HG03558 (cell line): Measurements from ENCODE around the gene TRPM4.
"Not testable (repeated sequence)": the region's sequence is repeated elsewhere in the genome, so short reads cannot be mapped to it uniquely, and the experiment has no call there.

ENCODE experiments used
- ATAC-seq: cut with Tn5 transposase; IDR thresholded peaks from one replicate; pipeline ENCODE4 v1.9.1; 2021; ENCODE audit warnings: moderate number of reproducible peaks; ENCODE audit not compliant: unreplicated experiment; ENCODE audit errors: extremely low read depth

Gene TRPM4

GRCh38 chr19:49126575-49126974, 31.0 kb upstream of the TRPM4 start:
- ATAC-seq, result no peak

GRCh38 chr19:49127225-49127624, 30.4 kb upstream of the TRPM4 start:
- ATAC-seq, result not testable (repeated sequence)

DNA sequence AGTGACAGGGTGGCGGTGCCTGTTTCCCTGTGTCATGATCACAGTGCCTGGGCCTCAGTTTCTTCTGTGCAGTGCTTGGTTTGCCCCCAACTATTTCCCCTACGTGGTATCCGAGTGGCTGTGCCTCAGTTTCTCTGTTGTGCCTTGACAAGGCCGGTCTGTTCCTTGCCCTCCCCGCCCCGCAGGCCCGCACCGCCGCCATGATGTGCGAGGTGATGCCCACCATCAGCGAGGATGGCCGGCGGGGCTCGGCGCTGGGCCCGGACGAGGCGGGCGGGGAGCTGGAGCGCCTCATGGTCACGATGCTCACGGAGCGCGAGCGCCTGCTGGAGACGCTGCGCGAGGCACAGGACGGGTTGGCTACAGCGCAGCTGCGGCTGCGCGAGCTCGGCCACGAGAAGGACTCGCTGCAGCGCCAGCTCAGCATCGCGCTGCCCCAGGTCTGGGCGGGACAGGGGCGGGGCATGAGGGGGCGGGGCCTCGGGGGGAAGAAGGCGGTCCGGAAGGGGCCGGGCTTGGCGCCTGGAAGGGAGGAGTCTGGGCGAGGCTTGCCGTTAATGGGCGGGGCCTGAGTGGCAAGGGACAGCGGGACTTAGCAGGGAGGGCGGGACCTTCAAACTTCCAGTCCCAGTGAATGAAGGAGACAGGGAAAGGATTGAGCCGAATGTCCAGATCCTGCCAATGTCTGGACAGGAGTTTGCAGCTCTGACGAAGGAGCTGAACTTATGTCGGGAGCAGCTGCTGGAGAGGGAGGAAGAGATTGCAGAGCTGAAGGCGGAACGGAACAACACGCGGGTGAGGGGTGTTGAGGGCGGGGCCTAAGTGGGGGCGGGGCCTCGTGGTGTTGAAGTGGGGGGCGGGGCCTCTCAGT, 29.7 kb upstream of the TRPM4 start:
- ATAC-seq, result peak; percentile 39

- no peak for ATAC-seq
These were observed 28.9 kb upstream of the TRPM4 start for GRCh38 chr19:49128545-49129237.

DNA sequence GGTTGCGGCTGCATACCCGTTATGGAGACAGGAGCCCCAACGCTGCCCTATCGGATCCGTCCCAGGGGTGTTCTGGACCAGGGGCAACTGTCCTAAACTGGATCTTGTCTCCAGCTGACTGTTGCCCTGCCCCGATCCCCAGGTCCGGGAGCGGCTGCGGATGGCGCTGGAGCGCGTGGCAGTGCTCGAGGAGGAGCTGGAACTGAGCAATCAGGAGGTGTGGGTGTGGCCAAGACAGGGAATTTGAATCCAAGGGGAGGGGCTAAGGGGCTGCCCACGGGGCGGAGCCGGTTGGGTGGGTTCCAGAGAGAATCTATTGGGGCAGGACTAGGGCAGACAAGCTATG, 28.4 kb upstream of the TRPM4 start:
- ATAC-seq, result no peak

- ATAC-seq, result no peak
These were observed 27.3 kb upstream of the TRPM4 start for GRCh38 chr19:49130325-49130724.

DNA sequence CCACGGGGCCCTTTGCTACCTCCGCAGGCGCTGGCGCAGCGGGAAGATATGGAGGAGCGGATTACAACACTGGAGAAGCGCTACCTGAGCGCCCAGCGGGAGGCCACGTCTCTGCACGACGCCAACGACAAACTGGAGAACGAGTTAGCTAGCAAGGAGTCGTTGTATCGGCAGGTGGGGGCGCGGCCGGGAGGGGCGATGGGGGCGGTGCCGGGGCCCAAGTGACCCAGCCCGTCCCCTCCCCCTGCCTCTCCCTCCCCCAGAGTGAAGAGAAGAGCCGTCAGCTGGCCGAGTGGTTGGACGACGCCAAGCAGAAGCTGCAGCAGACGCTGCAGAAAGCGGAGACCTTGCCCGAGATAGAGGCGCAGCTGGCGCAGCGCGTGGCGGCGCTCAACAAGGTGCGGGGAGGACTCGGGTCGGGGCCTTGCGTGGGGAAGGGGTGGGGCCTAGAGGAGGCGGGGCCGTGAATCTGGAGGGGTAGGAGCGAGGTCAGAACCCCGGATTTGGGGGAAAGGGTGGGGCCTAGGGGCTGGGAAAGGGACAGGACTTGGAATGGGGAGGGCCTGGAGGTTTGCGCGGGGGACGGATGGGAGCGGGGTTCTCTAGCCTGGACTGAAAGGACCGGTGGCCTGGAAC, 24.5 kb upstream of the TRPM4 start:
- no peak for ATAC-seq

GRCh38 chr19:49133621-49134454, 23.8 kb upstream of the TRPM4 start:
- ATAC-seq, result no peak

DNA sequence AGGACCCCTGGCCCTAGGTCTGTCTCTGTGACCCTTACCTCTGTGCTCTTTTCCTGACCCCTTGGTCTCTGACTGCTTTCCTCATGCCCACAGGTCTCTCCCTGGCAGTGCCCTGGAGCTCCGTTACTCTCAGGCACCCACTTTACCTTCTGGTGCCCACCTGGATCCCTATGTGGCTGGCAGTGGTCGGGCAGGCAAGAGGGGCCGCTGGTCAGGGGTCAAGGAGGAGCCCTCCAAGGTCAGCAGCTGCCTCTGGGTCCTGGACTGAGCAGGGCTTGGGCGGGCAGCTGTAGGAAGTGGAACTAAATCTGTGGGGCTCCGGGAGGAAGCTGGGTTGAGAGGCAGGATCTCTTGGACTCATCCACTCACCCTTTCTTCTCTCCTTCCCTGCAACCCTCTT, 21.9 kb upstream of the TRPM4 start:
- no peak for ATAC-seq

GRCh38 chr19:49136771-49137171, 20.8 kb upstream of the TRPM4 start:
- no peak for ATAC-seq

- ATAC-seq, result no peak
These were observed 16.6 kb upstream of the TRPM4 start for GRCh38 chr19:49140951-49141350.

DNA sequence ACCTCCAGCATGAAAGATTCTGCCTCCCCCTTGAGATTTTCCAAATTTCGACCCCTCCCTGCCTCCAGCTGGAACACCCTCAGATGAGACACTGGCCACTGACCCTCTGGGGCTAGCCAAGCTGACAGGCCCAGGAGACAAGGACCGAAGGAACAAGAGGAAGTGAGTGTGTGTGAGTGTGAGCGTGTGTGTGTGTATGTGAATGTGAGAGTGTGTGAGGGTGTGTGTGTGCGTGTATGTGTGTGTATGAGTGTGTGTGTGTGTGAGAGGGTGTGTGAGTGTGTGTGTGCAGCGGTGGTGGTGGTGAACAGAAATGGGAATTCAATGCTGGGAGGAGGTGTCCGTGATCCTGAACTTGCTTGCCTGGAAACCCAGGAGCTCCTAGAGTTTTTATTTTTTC, 16.2 kb upstream of the TRPM4 start:
- ATAC-seq, result no peak

- ATAC-seq, result no peak
These were observed 14.7 kb upstream of the TRPM4 start for GRCh38 chr19:49142866-49143335.

DNA sequence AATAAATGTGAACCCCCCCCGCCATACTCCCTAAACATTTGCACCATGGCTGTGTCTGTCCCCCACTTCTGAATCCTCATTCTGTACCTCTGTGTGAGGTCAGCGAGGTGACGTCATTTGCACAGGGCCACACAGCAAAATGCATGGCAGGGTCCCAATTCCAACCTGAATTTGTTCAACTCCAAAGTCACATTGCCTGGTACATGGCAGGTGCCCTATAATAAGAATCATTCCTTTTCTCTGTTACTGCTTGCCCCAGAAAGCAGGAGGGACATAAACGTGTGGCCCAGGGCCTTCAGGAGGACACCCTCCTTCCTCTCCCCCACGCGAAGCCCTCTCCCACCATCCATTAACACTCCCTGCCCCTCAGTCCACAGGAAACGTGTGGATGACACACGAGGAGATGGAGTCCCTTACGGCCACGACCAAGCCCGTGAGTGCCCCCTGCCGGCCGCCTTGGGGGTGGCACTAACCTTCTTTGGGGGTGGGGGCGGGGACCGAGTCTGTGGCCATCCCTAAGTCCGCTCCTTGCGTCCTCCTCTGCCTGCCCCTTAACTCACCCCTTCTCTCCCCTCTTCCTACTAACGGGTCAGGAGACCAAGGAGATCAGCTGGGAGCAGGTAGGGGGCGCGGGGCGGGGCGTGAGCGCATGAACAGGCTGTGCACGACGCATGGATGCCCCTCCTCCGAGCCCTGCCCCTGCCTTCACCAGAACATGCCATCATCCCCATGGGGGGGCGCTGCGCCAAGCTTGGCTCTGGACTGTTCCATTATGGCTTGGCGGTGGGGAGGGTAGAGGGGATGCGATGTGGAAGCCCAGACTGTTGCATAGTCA, 11.8 kb upstream of the TRPM4 start:
- ATAC-seq, result no peak

DNA sequence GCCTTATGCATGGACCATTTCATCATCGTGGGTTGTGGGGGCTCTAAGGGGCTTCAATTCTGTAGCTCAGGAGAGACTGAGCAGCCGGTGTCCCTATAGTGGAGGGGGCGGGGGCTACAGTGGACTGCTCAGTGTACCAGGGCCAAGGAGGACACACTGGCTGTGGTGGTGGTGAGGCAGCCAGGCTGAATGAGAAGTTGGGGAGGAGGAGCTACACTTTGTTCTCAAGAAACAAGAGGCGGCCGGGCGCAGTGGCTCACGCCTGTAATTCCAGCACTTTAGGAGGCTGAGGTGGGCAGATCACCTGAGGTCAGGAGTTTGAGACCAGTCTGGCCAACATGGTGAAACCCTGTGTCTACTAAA, 11.2 kb upstream of the TRPM4 start:
- not testable (repeated sequence) for ATAC-seq

- ATAC-seq, result no peak
These were observed 9.4 kb upstream of the TRPM4 start for GRCh38 chr19:49148044-49148682.

DNA sequence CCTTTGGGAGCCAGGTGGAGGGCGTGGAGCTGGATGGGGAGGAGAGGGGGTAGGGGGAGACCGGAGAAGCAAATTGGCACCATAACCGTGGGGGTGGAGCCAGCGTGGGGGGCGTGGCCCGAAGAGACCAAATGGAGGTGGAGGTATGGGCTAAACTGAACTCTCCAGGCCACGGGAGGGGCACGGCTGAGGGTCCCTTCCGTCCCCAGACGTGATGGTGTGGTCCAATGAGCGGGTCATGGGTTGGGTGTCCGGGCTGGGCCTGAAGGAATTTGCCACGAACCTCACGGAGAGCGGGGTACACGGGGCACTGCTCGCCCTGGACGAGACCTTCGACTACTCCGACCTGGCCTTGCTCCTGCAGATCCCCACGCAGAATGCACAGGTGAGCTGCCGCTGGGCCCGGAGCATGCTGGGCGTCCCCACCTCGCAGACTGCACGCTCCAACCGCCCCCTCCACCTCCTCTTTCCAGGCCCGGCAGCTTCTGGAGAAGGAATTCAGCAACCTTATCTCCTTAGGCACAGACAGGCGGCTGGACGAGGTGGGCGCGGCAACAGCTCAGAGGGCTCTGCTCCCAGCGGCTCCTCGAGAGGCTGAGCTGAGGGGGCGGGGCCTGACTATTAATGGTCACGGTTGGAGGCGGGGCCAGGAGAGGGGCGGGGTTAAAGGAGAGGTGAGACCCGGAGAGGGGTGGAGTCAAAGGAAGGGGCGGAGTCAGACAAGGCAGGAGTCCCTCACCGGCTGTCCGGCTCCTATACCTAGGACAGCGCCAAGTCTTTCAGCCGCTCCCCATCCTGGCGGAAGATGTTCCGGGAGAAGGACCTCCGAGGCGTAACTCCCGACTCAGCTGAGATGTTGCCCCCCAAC, 8.6 kb upstream of the TRPM4 start:
- no peak for ATAC-seq

- ATAC-seq, result no peak
These were observed 7.9 kb upstream of the TRPM4 start for GRCh38 chr19:49149652-49150105.
